Smooth muscle cell (in vitro differentiated cells): ENCODE measurements around the gene SUPT16H. TPM values are rescaled to one million over a fixed set of nuclear protein-coding genes. Genes with fewer than 3 reads are reported as not detected.

Source experiments
- DNase-seq: peaks from one replicate; lab custom pipeline; 2025; ENCODE audit not compliant: unreplicated experiment; lab: John Stamatoyannopoulos, UW
- H2AFZ ChIP-seq: fragments of 200-600 bp; sonication (generic); 2 replicates; pipeline ENCODE4 v1.6.0; 2016; ENCODE audit warnings: antibody characterized with exemption, low read depth, mild to moderate bottlenecking
- H3F3A ChIP-seq: fragments of 200-600 bp; sonication (generic); 2 replicates; pipeline ENCODE4 v1.6.0; 2017; ENCODE audit warnings: antibody characterized with exemption, low read depth
- H3K27ac ChIP-seq: fragments of 200-600 bp; sonication (generic); 2 replicates; pipeline ENCODE4 v1.5.1; 2016; ENCODE audit warnings: low read depth, mild to moderate bottlenecking
- H3K27me3 ChIP-seq: fragments of 200-600 bp; sonication (generic); 2 replicates; pipeline ENCODE4 v1.6.1; 2016; ENCODE audit warnings: low read depth, mild to moderate bottlenecking
- H3K36me3 ChIP-seq: fragments of 200-600 bp; sonication (generic); 2 replicates; pipeline ENCODE4 v1.5.1; 2016; ENCODE audit warnings: low read depth
- H3K4me1 ChIP-seq: fragments of 200-600 bp; sonication (generic); 2 replicates; pipeline ENCODE4 v1.5.1; 2016; ENCODE audit warnings: low read depth
- H3K4me2 ChIP-seq: fragments of 200-600 bp; sonication (generic); 2 replicates; pipeline ENCODE4 v1.6.0; 2016; ENCODE audit warnings: mild to moderate bottlenecking
- H3K4me3 ChIP-seq: fragments of 200-600 bp; sonication (generic); 2 replicates; pipeline ENCODE4 v1.5.1; 2016; ENCODE audit warnings: mild to moderate bottlenecking
- H3K79me2 ChIP-seq: fragments of 200-600 bp; sonication (generic); 2 replicates; pipeline ENCODE4 v1.6.0; 2016; ENCODE audit warnings: low read depth, mild to moderate bottlenecking
- H3K9ac ChIP-seq: fragments of 200-600 bp; sonication (generic); 2 replicates; pipeline ENCODE4 v1.6.0; 2016; ENCODE audit warnings: low read depth
- H3K9me3 ChIP-seq: fragments of 200-600 bp; sonication (generic); replicated peaks from 2 replicates; pipeline ENCODE4 v1.5.1; 2016; ENCODE audit warnings: low read depth
- H4K20me1 ChIP-seq: fragments of 200-600 bp; sonication (generic); 2 replicates; pipeline ENCODE4 v1.6.0; 2016; ENCODE audit warnings: low read depth
- CTCF ChIP-seq: fragments of 200-600 bp; sonication (generic); IDR thresholded peaks from 2 replicates; pipeline ENCODE4 v1.5.1; 2017; ENCODE audit warnings: borderline replicate concordance, mild to moderate bottlenecking, antibody characterized with exemption; ENCODE audit not compliant: insufficient read depth, poor library complexity, severe bottlenecking
- WGBS: methylation state at CpG from one replicate; pipeline ENCODE4 v1.1.7; 2016; ENCODE audit warnings: low lambda C conversion rate; 5-methylcytosine and 5-hydroxymethylcytosine counted together
- polyA plus RNA-seq: library from polyadenylated mRNA; unstranded; fragments of >200 nt; fragmentation: Nextera tagmentation; extraction: Ambion mirVana; gene quantifications from 2 replicates; pipeline ENCODE4 v1.2.1, GENCODE V29; 2016
- total RNA-seq: library from RNA; depleted of rRNA; stranded (reverse); fragments of >200 nt; gene quantifications from 2 replicates; pipeline ENCODE4 v1.2.3, GENCODE V29; 2014

SUPT16H gene
- total and polyA plus RNA-seq, 2 experiments from 2014 or later = 52.3 to 68.0 TPM

GRCh38 chr14:21419528-21419927 lies 35.7 kb upstream of the SUPT16H start:
- DNase-seq = no peak
- Histone ChIP-seq H3K9me3 (no peaks in the 10 kb centered on the region), H3K9ac (no peak overlapping the region), H3K4me1 (no peaks in the 10 kb centered on the region), H3K27me3 (no peaks in the 10 kb centered on the region), H4K20me1 (peaks cover 18% of the 10 kb centered on the region), H3K36me3 (peaks cover 24% of the 10 kb centered on the region), H2AFZ (no peak overlapping the region), H3F3A (no peaks in the 10 kb centered on the region), H3K4me3 (no peak overlapping the region), H3K4me2 (no peak overlapping the region), H3K27ac (no peak overlapping the region), H3K79me2 (peaks cover 4% of the 10 kb centered on the region)
- 87% methylated on average over 5 of the region's 5 CpGs for WGBS
- TF ChIP-seq CTCF = no peak

DNA sequence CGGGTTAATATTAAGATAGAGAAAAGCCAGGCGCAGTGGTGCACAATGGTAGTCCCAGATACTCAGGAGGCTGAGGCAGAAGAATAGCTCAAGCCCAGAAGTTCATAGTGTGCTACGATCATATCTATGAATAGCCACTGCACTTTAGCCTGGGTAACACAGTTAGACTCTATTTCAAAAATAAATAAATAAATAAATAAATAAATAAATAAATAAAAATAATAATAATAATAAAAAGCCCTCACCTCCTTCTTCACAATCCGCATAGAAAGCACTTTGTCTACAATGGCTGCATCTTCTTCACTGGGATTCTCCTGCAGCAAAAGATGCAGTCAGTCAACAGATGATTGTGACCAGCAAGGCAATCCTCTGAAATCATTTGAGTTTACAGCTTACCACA lies 31.5 kb upstream of the SUPT16H start:
- no peaks in the 10 kb centered on the region for H3K9me3 ChIP-seq
- peaks cover 48% of the 10 kb centered on the region for H3K36me3 ChIP-seq
- H4K20me1 ChIP-seq = peaks cover 9% of the 10 kb centered on the region
- 98% methylated on average over 4 of the region's 4 CpGs for WGBS
- H3K27me3 ChIP-seq = no peaks in the 10 kb centered on the region
- no peaks in the 10 kb centered on the region for H3F3A ChIP-seq
- H3K9ac ChIP-seq = no peak overlapping the region
- TF ChIP-seq CTCF = no peak
- H2AFZ ChIP-seq = no peak overlapping the region
- no peaks in the 10 kb centered on the region for H3K4me1 ChIP-seq
- no peak overlapping the region for H3K4me2 ChIP-seq
- peaks cover 4% of the 10 kb centered on the region for H3K79me2 ChIP-seq
- no peak overlapping the region for H3K27ac ChIP-seq
- no peak for DNase-seq
- H3K4me3 ChIP-seq = no peak overlapping the region

DNA sequence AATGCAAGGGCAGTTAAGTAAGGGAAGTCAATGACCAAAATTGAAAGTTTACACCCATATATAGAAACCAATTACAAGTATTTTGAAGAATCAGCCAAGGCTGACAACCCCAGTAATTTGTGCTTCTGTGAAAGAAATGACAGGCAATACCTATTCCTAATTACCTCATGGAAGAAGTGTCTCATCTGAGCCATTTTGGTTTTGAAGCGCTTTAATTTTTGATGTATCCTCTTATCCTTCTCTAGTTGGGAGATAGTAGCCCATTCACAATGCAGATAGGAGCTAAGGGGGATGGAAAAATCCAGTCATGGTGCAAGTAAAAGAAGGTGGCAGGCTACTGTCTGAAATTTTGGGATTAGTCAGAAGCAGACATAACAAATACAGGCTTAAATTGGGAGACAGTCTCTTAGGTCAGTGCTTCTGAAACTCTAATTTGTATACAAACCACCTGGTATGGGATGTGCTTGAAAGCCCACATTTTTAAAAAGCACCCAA lies 30.4 kb upstream of the SUPT16H start:
- no peak for TF ChIP-seq CTCF
- Histone ChIP-seq H3K79me2 (peaks cover 4% of the 10 kb centered on the region), H3K4me1 (no peaks in the 10 kb centered on the region), H4K20me1 (peaks cover 9% of the 10 kb centered on the region), H3K27ac (no peak overlapping the region), H3K4me3 (no peak overlapping the region), H3K9me3 (no peaks in the 10 kb centered on the region), H3K9ac (no peak overlapping the region), H2AFZ (no peak overlapping the region), H3F3A (no peaks in the 10 kb centered on the region), H3K27me3 (no peaks in the 10 kb centered on the region), H3K4me2 (no peak overlapping the region), H3K36me3 (peaks cover 48% of the 10 kb centered on the region)
- no peak for DNase-seq
- WGBS = 94% methylated on average over 1 of the region's 1 CpG

DNA sequence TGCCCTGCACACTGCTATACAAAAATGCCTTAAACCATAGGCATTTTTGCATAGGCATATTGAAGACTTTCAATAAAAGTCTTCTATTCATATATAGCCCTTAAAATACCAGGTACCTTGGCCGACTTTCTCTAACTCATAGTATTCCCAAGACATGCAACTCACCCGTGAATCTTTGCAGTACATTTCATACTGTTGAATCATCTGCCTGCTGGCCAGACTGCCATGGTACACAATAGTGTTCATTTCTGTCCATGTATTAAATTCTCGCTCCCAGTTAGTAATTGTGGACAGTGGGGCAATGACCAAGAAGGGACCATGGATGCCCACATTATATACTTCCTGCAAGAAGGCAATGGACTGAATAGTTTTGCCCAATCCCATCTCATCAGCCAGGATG lies 24.3 kb upstream of the SUPT16H start:
- H3K36me3 ChIP-seq = peaks cover 76% of the 10 kb centered on the region
- H3K4me3 ChIP-seq = no peak overlapping the region
- no peak overlapping the region for H3K9ac ChIP-seq
- H3K4me1 ChIP-seq = no peaks in the 10 kb centered on the region
- H3K79me2 ChIP-seq = no peaks in the 10 kb centered on the region
- H3F3A ChIP-seq = no peaks in the 10 kb centered on the region
- H3K27ac ChIP-seq = peak overlapping the region; percentile 18
- no peaks in the 10 kb centered on the region for H3K27me3 ChIP-seq
- no peak for DNase-seq
- no peak for TF ChIP-seq CTCF
- 72% methylated on average over 3 of the region's 3 CpGs for WGBS
- H4K20me1 ChIP-seq = peaks cover 6% of the 10 kb centered on the region
- H2AFZ ChIP-seq = no peak overlapping the region
- no peak overlapping the region for H3K4me2 ChIP-seq
- no peaks in the 10 kb centered on the region for H3K9me3 ChIP-seq
